Right atrium auricular region (tissue), 2 donors: Measurements from ENCODE around the gene CBX7. TPM values are rescaled to one million over a fixed set of nuclear protein-coding genes. Genes with fewer than 3 reads are reported as not detected.

ENCODE experiments used
- DNase-seq: peaks from one replicate; pipeline ENCODE4 v3.0.0-alpha.2; 2019; ENCODE audit warnings: low spot score
- H3K27ac ChIP-seq, 2 donors: fragments of 200-600 bp; sonication (generic); 1 replicate in 1 of 2; 2 replicates in 1 of 2; pipeline ENCODE4 v1.5.1; 2016 to 2019
- H3K27me3 ChIP-seq, 2 donors: fragments of 200-600 bp; sonication (generic); one replicate each; pipeline versions ENCODE4 v1.5.1 to v1.6.0; 2017 to 2019
- H3K36me3 ChIP-seq: fragments of 200-600 bp; sonication (generic); one replicate; pipeline ENCODE4 v1.5.1; 2016
- H3K4me1 ChIP-seq, 2 donors: fragments of 200-600 bp; sonication (generic); one replicate each; pipeline versions ENCODE4 v1.5.1 to v1.6.0; 2017 to 2019
- H3K4me3 ChIP-seq, 2 donors: fragments of 200-600 bp; sonication (generic); 1 replicate in 1 of 2; 2 replicates in 1 of 2; pipeline ENCODE4 v1.5.1; 2017 to 2019; ENCODE audit warnings: mild to moderate bottlenecking in 1 of 2, moderate library complexity in 1 of 2
- H3K9me3 ChIP-seq, 2 donors: fragments of 200-600 bp; sonication (generic); one replicate each; pipeline ENCODE4 v1.5.1; 2019
- total RNA-seq, 2 donors: library from RNA; depleted of rRNA; stranded (reverse); fragments of >200 nt; gene quantifications; one replicate each; pipeline ENCODE4 v1.1.0, GENCODE V29; 2016
- TF ChIP-seq, protein P1 (sequence below), 2 donors: fragments of 200-600 bp; sonication (generic); IDR thresholded peaks; one replicate each; pipeline ENCODE4 v1.5.1; 2019; ENCODE audit warnings: antibody characterized with exemption in 2 of 2

Gene CBX7
- total RNA-seq, 2 donors from 2014 or later = 62.0 to 111 TPM

DNA sequence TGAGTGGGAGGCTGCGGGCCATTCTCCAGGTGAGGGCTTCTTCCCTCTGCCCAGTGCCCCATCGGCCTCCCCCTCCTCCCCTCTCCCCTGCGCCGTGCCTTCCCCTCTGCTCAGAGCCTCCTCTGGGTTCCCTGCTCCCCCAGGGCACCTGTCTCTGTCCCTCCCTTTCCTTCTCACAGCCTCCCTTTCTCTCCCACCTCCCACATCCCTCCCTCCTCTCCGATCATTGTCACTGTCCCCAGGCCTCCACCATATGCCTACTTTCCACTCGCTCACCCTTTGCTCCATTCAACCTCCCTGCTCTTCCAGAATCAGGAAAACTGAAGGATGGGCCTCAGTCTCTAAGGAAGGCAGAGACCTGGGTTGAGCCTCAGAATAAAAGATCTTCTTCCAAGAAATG is 65.4 kb downstream of the CBX7 start:
- H3K27me3 ChIP-seq = no peaks in the 10 kb centered on the region
- no peak for DNase-seq
- no peaks in the 10 kb centered on the region for H3K4me1 ChIP-seq
- H3K9me3 ChIP-seq = no peaks in the 10 kb centered on the region
- no peak overlapping the region for H3K4me3 ChIP-seq
- H3K27ac ChIP-seq = no peak overlapping the region
- H3K36me3 ChIP-seq = no peaks in the 10 kb centered on the region
- TF ChIP-seq, protein P1, sequence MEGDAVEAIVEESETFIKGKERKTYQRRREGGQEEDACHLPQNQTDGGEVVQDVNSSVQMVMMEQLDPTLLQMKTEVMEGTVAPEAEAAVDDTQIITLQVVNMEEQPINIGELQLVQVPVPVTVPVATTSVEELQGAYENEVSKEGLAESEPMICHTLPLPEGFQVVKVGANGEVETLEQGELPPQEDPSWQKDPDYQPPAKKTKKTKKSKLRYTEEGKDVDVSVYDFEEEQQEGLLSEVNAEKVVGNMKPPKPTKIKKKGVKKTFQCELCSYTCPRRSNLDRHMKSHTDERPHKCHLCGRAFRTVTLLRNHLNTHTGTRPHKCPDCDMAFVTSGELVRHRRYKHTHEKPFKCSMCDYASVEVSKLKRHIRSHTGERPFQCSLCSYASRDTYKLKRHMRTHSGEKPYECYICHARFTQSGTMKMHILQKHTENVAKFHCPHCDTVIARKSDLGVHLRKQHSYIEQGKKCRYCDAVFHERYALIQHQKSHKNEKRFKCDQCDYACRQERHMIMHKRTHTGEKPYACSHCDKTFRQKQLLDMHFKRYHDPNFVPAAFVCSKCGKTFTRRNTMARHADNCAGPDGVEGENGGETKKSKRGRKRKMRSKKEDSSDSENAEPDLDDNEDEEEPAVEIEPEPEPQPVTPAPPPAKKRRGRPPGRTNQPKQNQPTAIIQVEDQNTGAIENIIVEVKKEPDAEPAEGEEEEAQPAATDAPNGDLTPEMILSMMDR (IDR thresholded peaks at IDR 0.05) = no peak

DNA sequence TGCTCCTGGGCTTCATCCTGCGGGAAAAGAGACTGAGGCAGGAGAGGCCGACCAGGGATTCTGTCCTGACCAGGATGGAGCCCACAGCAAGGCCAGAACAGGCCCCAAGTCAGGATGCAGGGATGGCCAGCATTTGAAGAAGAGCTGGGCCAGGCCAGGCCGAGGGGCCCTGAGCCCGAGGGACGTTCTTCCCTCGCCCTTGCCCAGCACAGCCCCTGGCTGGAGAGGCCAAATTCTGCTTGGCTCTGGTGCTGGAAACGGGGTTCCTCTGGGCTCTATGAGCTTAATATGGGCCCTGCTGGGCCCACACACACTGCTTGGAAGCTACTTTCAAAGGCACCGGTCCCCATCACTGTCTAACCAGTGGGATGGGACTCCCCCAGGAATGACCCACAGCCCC is 67.8 kb downstream of the CBX7 start:
- TF ChIP-seq, protein P1 (IDR thresholded peaks at IDR 0.05) = no peak
- Histone ChIP-seq H3K36me3 (no peaks in the 10 kb centered on the region), H3K27me3 (no peaks in the 10 kb centered on the region), H3K27ac (no peak overlapping the region), H3K9me3 (no peaks in the 10 kb centered on the region), H3K4me1 (no peaks in the 10 kb centered on the region), H3K4me3 (no peak overlapping the region)
- DNase-seq = no peak

DNA sequence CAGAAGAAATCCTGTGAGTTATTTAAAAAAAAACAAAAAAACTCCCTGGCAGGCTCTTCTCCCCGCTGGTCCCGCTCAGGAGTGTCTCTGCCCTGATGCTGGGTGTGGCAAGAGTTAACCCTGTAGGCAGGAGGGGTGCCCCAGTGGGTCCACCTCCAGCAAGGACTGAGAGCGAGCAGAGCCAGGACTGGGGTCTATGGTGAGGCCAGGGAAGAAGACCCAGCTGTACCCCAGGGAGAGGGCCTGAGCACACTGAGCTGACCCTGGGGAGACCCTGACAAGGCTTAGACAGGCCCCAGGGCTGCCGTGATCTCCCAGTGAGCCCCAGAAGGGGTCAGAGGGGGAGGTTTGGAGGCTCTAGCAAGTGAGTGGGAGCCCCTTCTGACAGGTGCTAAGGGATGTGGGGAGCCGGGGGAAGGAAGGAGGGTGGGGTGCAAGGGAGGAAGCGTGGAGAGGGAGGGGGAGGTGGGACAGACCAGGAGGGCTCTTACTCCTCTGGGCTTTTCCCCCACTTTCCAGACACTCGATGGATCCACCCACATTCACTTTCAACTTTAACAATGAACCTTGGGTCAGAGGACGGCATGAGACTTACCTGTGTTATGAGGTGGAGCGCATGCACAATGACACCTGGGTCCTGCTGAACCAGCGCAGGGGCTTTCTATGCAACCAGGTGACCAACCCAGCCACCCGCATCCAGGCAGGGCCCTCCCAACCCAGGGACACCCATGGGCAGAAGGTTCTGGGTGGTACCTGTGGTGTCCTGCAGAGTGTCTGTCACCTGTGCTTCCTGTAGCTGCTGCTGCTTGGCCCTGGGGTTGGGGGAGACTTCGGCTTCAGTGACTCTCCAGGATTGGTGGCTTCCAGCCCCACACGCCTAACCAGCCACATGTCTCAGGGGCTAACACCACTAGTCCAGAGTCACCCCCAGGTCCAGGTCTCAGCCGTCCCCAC is 69.0 kb downstream of the CBX7 start:
- Histone ChIP-seq H3K27me3 (no peaks in the 10 kb centered on the region), H3K36me3 (no peaks in the 10 kb centered on the region), H3K27ac (no peak overlapping the region), H3K4me3 (no peak overlapping the region), H3K4me1 (no peaks in the 10 kb centered on the region), H3K9me3 (no peaks in the 10 kb centered on the region)
- TF ChIP-seq, protein P1 (IDR thresholded peaks at IDR 0.05) = no peak
- no peak for DNase-seq

DNA sequence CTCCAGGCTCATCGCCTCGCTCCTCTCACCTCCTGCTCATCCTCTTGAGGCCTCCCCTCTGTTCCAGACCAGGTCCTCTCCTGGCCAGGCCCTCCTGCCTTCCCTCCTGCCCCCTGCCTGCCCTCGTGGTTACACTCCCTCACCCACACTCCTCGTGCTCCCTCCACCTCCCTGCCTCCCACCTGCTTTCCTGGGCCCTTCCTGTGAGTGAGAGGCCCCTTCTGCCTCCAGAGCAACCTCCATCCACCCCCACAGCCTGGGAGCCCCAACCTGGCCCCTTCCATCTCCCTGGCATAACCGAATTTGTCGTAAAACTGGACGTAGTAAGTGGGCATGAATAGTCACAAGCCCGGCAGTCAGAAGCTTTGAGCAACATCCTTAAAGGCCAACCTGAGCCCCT is 70.9 kb downstream of the CBX7 start:
- H3K27ac ChIP-seq = no peak overlapping the region
- H3K36me3 ChIP-seq = no peaks in the 10 kb centered on the region
- peaks cover 0 to 10% of the 10 kb centered on the region in 2 donors for H3K4me1 ChIP-seq
- no peak overlapping the region for H3K4me3 ChIP-seq
- TF ChIP-seq, protein P1 (IDR thresholded peaks at IDR 0.05) = no peak
- H3K27me3 ChIP-seq = no peaks in the 10 kb centered on the region
- no peaks in the 10 kb centered on the region for H3K9me3 ChIP-seq
- DNase-seq = no peak

DNA sequence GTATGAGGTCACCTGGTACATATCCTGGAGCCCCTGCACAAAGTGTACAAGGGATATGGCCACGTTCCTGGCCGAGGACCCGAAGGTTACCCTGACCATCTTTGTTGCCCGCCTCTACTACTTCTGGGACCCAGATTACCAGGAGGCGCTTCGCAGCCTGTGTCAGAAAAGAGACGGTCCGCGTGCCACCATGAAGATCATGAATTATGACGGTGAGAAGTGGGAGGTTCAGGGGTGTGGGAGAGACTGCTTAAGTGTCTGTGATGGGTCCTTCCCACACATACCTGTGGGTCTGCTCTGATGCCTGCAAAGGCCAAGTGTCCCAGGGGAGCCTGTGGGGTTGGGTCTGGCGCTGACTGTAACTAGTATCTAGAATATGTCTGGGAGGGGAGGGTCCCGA is 71.5 kb downstream of the CBX7 start:
- H3K36me3 ChIP-seq = no peaks in the 10 kb centered on the region
- no peak for DNase-seq
- TF ChIP-seq, protein P1 (IDR thresholded peaks at IDR 0.05) = no peak
- H3K27ac ChIP-seq = no peak overlapping the region
- no peak overlapping the region for H3K4me3 ChIP-seq
- H3K4me1 ChIP-seq = peaks cover 0 to 10% of the 10 kb centered on the region in 2 donors
- H3K27me3 ChIP-seq = no peaks in the 10 kb centered on the region
- no peaks in the 10 kb centered on the region for H3K9me3 ChIP-seq

Other genes starting within 250 kb of the CBX7 start
- gene APOBEC3A, start 195.1 kb downstream of the CBX7 start, total RNA-seq = 1 to 10 TPM in 1 of 2 donors, not detected in 1; 1.1 TPM
- under 1 TPM in 1 of 2 donors, not detected in 1; 0.90 TPM for gene APOBEC3B, start 170.3 kb downstream of the CBX7 start, total RNA-seq
- 10 to 100 TPM in 1 of 2 donors, 1 to 10 TPM in 1; 9.1 to 12.5 TPM for gene APOBEC3C, start 138.4 kb downstream of the CBX7 start, total RNA-seq
- gene APOBEC3D, start 131.6 kb downstream of the CBX7 start, total RNA-seq = 1 to 10 TPM in 1 of 2 donors, not detected in 1; 1.4 TPM
- gene APOBEC3F, start 111.8 kb downstream of the CBX7 start, total RNA-seq = 1 to 10 TPM; 3.4 to 6.3 TPM
- 1 to 10 TPM; 2.5 to 3.2 TPM for gene APOBEC3G, start 75.4 kb downstream of the CBX7 start, total RNA-seq
- 1 to 10 TPM in 1 of 2 donors, not detected in 1; 1.3 TPM for gene APOBEC3H, start 55.4 kb downstream of the CBX7 start, total RNA-seq
- 10 to 100 TPM; 21.9 to 22.0 TPM for gene PDGFB, start 92.3 kb upstream of the CBX7 start, total RNA-seq
- 1,000 to 10,000 TPM in 1 of 2 donors, 100 to 1,000 TPM in 1; 440 to 1,190 TPM for gene RPL3, start 166.9 kb upstream of the CBX7 start, total RNA-seq
- gene SYNGR1, start 197.3 kb upstream of the CBX7 start, total RNA-seq = 10 to 100 TPM; 29.4 to 29.5 TPM
- 10 to 100 TPM; 13.0 to 13.7 TPM for gene TAB1, start 247.1 kb upstream of the CBX7 start, total RNA-seq